DOHH2 (cell line): ENCODE measurements around the gene PTCRA.
"Not testable (repeated sequence)": the region's sequence is repeated elsewhere in the genome, so short reads cannot be mapped to it uniquely, and the experiment has no call there.

Source experiments
- H3F3A ChIP-seq: fragments of 200-600 bp; sonication (generic), shearing (Covaris generic); 2 replicates; pipeline ENCODE4 v1.6.0; 2016; ENCODE audit warnings: antibody characterized with exemption, mild to moderate bottlenecking; ENCODE audit not compliant: control insufficient read depth, insufficient read depth
- H3K27ac ChIP-seq: fragments of 200-600 bp; sonication (generic); 2 replicates; pipeline ENCODE4 v1.5.1; 2014; ENCODE audit warnings: low read depth, mild to moderate bottlenecking, low read length, moderate library complexity
- H3K27me3 ChIP-seq: fragments of 200-600 bp; sonication (generic); 2 replicates; pipeline ENCODE4 v1.6.1; 2014; ENCODE audit warnings: mild to moderate bottlenecking, low read length, mixed read lengths; ENCODE audit not compliant: control insufficient read depth
- H3K36me3 ChIP-seq: fragments of 200-600 bp; sonication (generic); 2 replicates; pipeline ENCODE4 v1.6.1; 2014; ENCODE audit warnings: mild to moderate bottlenecking, low read length, moderate library complexity, mixed read lengths; ENCODE audit not compliant: control insufficient read depth
- H3K4me1 ChIP-seq: fragments of 200-600 bp; sonication (generic); 2 replicates; pipeline ENCODE4 v1.6.1; 2014; ENCODE audit warnings: mild to moderate bottlenecking, low read length, mixed read lengths; ENCODE audit not compliant: control insufficient read depth
- H3K4me2 ChIP-seq: fragments of 200-600 bp; sonication (generic); 2 replicates; pipeline ENCODE4 v1.6.0; 2014; ENCODE audit warnings: mild to moderate bottlenecking, low read length, moderate library complexity
- H3K4me3 ChIP-seq: fragments of 200-600 bp; sonication (generic); 2 replicates; pipeline ENCODE4 v1.5.1; 2014; ENCODE audit warnings: mild to moderate bottlenecking, low read length, mixed read lengths
- H3K79me2 ChIP-seq: fragments of 200-600 bp; sonication (generic); 2 replicates; pipeline ENCODE4 v1.6.1; 2014; ENCODE audit warnings: mild to moderate bottlenecking, low read length, mixed read lengths; ENCODE audit not compliant: control insufficient read depth
- H3K9me2 ChIP-seq: fragments of 200-600 bp; sonication (generic); replicated peaks from 2 replicates; pipeline ENCODE4 v1.6.1; 2014; ENCODE audit warnings: mild to moderate bottlenecking, low read length, mixed read lengths; ENCODE audit not compliant: control insufficient read depth
- H3K9me3 ChIP-seq: fragments of 200-600 bp; sonication (generic); 2 replicates; pipeline ENCODE4 v1.6.1; 2014; ENCODE audit warnings: antibody characterized with exemption, low read length, mixed read lengths; ENCODE audit not compliant: control insufficient read depth, insufficient read depth
- H4K20me1 ChIP-seq: fragments of 200-600 bp; sonication (generic); 2 replicates; pipeline ENCODE4 v1.6.0; 2014; ENCODE audit warnings: low read depth, mild to moderate bottlenecking, antibody characterized with exemption, low read length, moderate library complexity; ENCODE audit not compliant: control insufficient read depth, insufficient read depth
- EZH2phosphoT487 ChIP-seq: fragments of 200-600 bp; sonication (generic); IDR thresholded peaks from 2 replicates; pipeline ENCODE4 v1.6.1; 2017; ENCODE audit warnings: borderline replicate concordance, mild to moderate bottlenecking, antibody characterized with exemption, low read length, moderate library complexity, mixed read lengths
- TF ChIP-seq, protein P1 (sequence below): fragments of 200-600 bp; sonication (generic); IDR thresholded peaks from one replicate; pipeline ENCODE4 v1.5.1; 2014; ENCODE audit warnings: antibody characterized with exemption, mild to moderate bottlenecking, low read depth, low read length; ENCODE audit not compliant: poor library complexity, severe bottlenecking

Gene PTCRA

DNA sequence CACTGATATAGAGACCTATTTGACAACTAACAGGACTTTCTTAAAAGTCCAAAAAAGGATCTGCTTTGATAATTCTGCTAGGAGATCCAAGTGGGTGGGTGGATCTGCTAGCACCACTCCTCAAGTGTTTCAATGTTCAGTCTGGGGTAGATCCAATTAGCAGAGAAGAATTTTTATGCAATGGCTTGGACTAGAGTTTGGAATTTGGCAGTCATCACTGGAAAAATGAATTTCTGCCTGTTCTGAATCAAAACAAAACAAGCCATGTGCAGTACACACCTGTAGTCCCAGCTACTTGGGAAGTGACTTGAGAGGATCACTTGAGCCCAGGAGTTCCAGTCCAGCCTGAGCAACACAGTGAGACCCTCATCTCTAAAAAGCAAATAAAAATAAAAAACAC is 32.1 kb downstream of the PTCRA start:
- Histone ChIP-seq H3K4me1 (no peaks in the 10 kb centered on the region), H3K4me3 (no peak overlapping the region), H3K4me2 (no peak overlapping the region), H4K20me1 (no peaks in the 10 kb centered on the region), H3K27me3 (no peaks in the 10 kb centered on the region), H3K27ac (no peak overlapping the region), H3K9me3 (no peaks in the 10 kb centered on the region), H3K36me3 (peaks cover 12% of the 10 kb centered on the region), H3K79me2 (no peaks in the 10 kb centered on the region), H3F3A (peaks cover 5% of the 10 kb centered on the region; the same call in 1 of the 2 replicates), H3K9me2 (no peaks in the 10 kb centered on the region)
- TF ChIP-seq, protein P1, sequence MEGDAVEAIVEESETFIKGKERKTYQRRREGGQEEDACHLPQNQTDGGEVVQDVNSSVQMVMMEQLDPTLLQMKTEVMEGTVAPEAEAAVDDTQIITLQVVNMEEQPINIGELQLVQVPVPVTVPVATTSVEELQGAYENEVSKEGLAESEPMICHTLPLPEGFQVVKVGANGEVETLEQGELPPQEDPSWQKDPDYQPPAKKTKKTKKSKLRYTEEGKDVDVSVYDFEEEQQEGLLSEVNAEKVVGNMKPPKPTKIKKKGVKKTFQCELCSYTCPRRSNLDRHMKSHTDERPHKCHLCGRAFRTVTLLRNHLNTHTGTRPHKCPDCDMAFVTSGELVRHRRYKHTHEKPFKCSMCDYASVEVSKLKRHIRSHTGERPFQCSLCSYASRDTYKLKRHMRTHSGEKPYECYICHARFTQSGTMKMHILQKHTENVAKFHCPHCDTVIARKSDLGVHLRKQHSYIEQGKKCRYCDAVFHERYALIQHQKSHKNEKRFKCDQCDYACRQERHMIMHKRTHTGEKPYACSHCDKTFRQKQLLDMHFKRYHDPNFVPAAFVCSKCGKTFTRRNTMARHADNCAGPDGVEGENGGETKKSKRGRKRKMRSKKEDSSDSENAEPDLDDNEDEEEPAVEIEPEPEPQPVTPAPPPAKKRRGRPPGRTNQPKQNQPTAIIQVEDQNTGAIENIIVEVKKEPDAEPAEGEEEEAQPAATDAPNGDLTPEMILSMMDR, result no peak
- TF ChIP-seq EZH2phosphoT487, result no peak

DNA sequence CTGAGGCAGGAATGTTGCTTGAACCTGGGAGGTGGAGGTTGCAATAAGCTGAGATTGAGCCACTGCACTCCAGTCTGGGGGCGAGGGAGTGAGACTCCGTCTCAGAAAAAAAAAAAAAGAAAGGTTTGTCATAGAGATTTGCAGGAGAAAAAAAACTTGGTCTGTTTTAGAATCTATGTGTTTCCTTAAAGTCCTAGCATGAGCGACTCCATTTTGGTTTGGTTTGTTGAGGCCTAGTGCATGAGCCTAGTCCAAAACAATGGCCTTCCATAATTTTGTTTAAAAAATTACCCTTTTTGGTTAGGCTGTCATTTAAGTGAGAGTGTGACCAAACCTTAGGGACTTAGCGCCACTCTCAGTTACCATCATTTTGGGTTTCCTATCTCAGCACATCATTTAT is 36.5 kb downstream of the PTCRA start:
- no peaks in the 10 kb centered on the region for H3K9me2 ChIP-seq
- peaks cover 4% of the 10 kb centered on the region; the same call in 1 of the 2 replicates for H3K36me3 ChIP-seq
- TF ChIP-seq, protein P1, result no peak
- no peak for TF ChIP-seq EZH2phosphoT487
- H3K4me3 ChIP-seq, result no peak overlapping the region
- H3K4me2 ChIP-seq, result no peak overlapping the region
- H4K20me1 ChIP-seq, result no peaks in the 10 kb centered on the region
- H3K9me3 ChIP-seq, result no peaks in the 10 kb centered on the region
- no peak overlapping the region for H3K27ac ChIP-seq
- H3F3A ChIP-seq, result peaks cover 5% of the 10 kb centered on the region; the same call in 1 of the 2 replicates
- H3K27me3 ChIP-seq, result no peaks in the 10 kb centered on the region
- no peaks in the 10 kb centered on the region for H3K79me2 ChIP-seq
- H3K4me1 ChIP-seq, result no peaks in the 10 kb centered on the region

DNA sequence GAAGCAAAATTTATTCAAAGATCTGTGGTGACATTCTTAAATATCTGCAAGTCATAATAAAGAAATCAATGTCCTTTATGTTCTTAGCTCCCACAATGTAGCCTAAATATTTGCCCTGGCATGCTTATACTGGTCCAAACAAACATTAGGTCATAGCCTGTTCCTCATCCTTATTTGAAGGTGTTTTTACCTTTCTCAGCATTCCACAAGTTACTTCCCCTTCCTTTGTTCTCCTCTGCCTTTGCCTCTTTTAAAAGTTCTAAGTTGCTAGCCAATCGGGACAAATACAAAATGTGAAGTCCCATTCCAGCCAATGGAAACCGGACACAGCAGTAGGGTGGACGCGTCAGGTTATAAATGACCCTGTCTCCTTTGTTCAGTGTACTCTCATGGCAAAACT is 38.6 kb downstream of the PTCRA start:
- not testable (repeated sequence) for H3F3A ChIP-seq, H3K4me3 ChIP-seq, H3K9me3 ChIP-seq, H3K36me3 ChIP-seq, H3K27ac ChIP-seq, H3K9me2 ChIP-seq, H3K4me1 ChIP-seq, H3K4me2 ChIP-seq, H3K79me2 ChIP-seq, H4K20me1 ChIP-seq, H3K27me3 ChIP-seq

DNA sequence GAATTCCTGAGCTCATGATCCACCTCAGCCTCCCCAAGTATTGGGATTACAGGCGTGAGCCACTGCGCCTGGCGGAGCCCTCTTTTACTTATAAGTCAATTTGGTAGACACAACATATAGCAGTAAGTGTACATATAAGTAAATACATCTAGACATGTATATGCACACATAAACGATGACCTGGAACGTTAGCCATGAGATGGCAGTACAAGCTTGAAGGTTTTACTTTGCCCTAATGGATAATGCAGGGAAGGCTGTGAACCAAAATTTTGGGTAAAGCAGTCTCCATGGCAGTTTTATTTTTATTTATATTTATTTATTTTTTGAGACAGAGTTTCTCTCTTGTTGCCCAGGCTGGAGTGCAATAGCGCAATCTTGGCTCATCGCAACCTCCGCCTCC is 42.3 kb downstream of the PTCRA start:
- no peak overlapping the region for H3K27ac ChIP-seq
- no peaks in the 10 kb centered on the region for H3K9me3 ChIP-seq
- H3F3A ChIP-seq, result 0 out of 2 replicates have a peak, but pooled peaks cover 5% of the 10 kb centered on the region
- H3K27me3 ChIP-seq, result no peaks in the 10 kb centered on the region
- H3K79me2 ChIP-seq, result no peaks in the 10 kb centered on the region
- peaks cover 10% of the 10 kb centered on the region for H3K36me3 ChIP-seq
- no peaks in the 10 kb centered on the region for H3K9me2 ChIP-seq
- no peak overlapping the region for H3K4me3 ChIP-seq
- TF ChIP-seq, protein P1, result no peak
- TF ChIP-seq EZH2phosphoT487, result no peak
- H3K4me2 ChIP-seq, result no peak overlapping the region
- peaks cover 16% of the 10 kb centered on the region for H3K4me1 ChIP-seq
- H4K20me1 ChIP-seq, result no peaks in the 10 kb centered on the region
